Ectodermal cell (in vitro differentiated cells): ENCODE results near the gene SGIP1.

Source experiments
- H3K27ac ChIP-seq: 2 replicates; pipeline ENCODE4 v1.7.0; 2013; ENCODE audit warnings: mild to moderate bottlenecking, low read depth, low read length; ENCODE audit not compliant: insufficient read depth, poor library complexity, severe bottlenecking
- H3K27me3 ChIP-seq: 2 replicates; pipeline ENCODE4 v1.7.0; 2013; ENCODE audit warnings: mild to moderate bottlenecking, low read length; ENCODE audit not compliant: insufficient read depth, control insufficient read depth, poor library complexity, severe bottlenecking
- H3K36me3 ChIP-seq: one replicate; pipeline ENCODE4 v1.7.0; 2013; ENCODE audit warnings: low read length; ENCODE audit not compliant: control insufficient read depth, insufficient read depth
- H3K4me1 ChIP-seq: one replicate; pipeline ENCODE4 v1.7.0; 2013; ENCODE audit warnings: low read length; ENCODE audit not compliant: control insufficient read depth, insufficient read depth
- H3K4me3 ChIP-seq: 2 replicates; pipeline ENCODE4 v1.7.0; 2013; ENCODE audit warnings: low read depth, low read length, control low read depth; ENCODE audit not compliant: insufficient read depth
- H3K9me3 ChIP-seq: 2 replicates; pipeline ENCODE4 v1.7.0; 2013; ENCODE audit warnings: mild to moderate bottlenecking, low read length, moderate library complexity; ENCODE audit not compliant: control insufficient read depth
- WGBS, 2 experiments: methylation state at CpG; one replicate each; pipeline ENCODE4 v1.1.7; 2013; ENCODE audit warnings: missing lambda C conversion rate in 2 of 2; 5-methylcytosine and 5-hydroxymethylcytosine counted together

SGIP1 gene

GRCh38 chr1:66596191-66596590 lies 62.2 kb downstream of the SGIP1 start:
- Histone ChIP-seq H3K36me3 (no peaks in the 10 kb centered on the region), H3K4me3 (no peak overlapping the region), H3K27me3 (no peaks in the 10 kb centered on the region), H3K4me1 (no peaks in the 10 kb centered on the region), H3K27ac (no peak overlapping the region), H3K9me3 (no peaks in the 10 kb centered on the region)
- 97% methylated on average over 2 of the region's 2 CpGs for WGBS, 2 experiments

- 87 to 98% methylated on average over 3 to 4 of the region's 4 CpGs for WGBS, 2 experiments
- H3K9me3 ChIP-seq: no peaks in the 10 kb centered on the region
- no peak overlapping the region for H3K27ac ChIP-seq
- H3K36me3 ChIP-seq: no peaks in the 10 kb centered on the region
- H3K4me3 ChIP-seq: no peak overlapping the region
- H3K4me1 ChIP-seq: no peaks in the 10 kb centered on the region
- H3K27me3 ChIP-seq: no peaks in the 10 kb centered on the region
Observed at GRCh38 chr1:66597500-66597899, 63.5 kb downstream of the SGIP1 start.

- no peaks in the 10 kb centered on the region for H3K36me3 ChIP-seq
- no peaks in the 10 kb centered on the region for H3K27me3 ChIP-seq
- no peak overlapping the region for H3K27ac ChIP-seq
- no peak overlapping the region for H3K4me3 ChIP-seq
- WGBS, 2 experiments: 87 to 90% methylated on average over 6 of the region's 6 CpGs
- H3K9me3 ChIP-seq: no peaks in the 10 kb centered on the region
- H3K4me1 ChIP-seq: no peaks in the 10 kb centered on the region
Observed at GRCh38 chr1:66598670-66599069, 64.7 kb downstream of the SGIP1 start.

- Histone ChIP-seq H3K9me3 (no peaks in the 10 kb centered on the region), H3K36me3 (no peaks in the 10 kb centered on the region), H3K27me3 (no peaks in the 10 kb centered on the region), H3K27ac (no peak overlapping the region), H3K4me3 (no peak overlapping the region), H3K4me1 (no peaks in the 10 kb centered on the region)
- 96 to 100% methylated on average over 1 to 3 of the region's 3 CpGs for WGBS, 2 experiments
Observed at GRCh38 chr1:66599346-66599745, 65.4 kb downstream of the SGIP1 start.

- H3K27ac ChIP-seq: no peak overlapping the region
- no peaks in the 10 kb centered on the region for H3K9me3 ChIP-seq
- no peaks in the 10 kb centered on the region for H3K4me1 ChIP-seq
- no peak overlapping the region for H3K4me3 ChIP-seq
- no peaks in the 10 kb centered on the region for H3K36me3 ChIP-seq
- H3K27me3 ChIP-seq: no peaks in the 10 kb centered on the region
- 90 to 95% methylated on average over 13 to 14 of the region's 14 CpGs for WGBS, 2 experiments
Observed at GRCh38 chr1:66599899-66600737, 66.2 kb downstream of the SGIP1 start.

- no peak overlapping the region for H3K4me3 ChIP-seq
- H3K27me3 ChIP-seq: no peaks in the 10 kb centered on the region
- no peaks in the 10 kb centered on the region for H3K36me3 ChIP-seq
- WGBS, 2 experiments: 91 to 94% methylated on average over 10 of the region's 10 CpGs
- no peaks in the 10 kb centered on the region for H3K4me1 ChIP-seq
- no peaks in the 10 kb centered on the region for H3K9me3 ChIP-seq
- H3K27ac ChIP-seq: no peak overlapping the region
Observed at GRCh38 chr1:66605419-66605997, 71.6 kb downstream of the SGIP1 start.

GRCh38 chr1:66606362-66607065 lies 72.6 kb downstream of the SGIP1 start:
- H3K27ac ChIP-seq: no peak overlapping the region

GRCh38 chr1:66607458-66607857 lies 73.5 kb downstream of the SGIP1 start:
- H3K36me3 ChIP-seq: no peaks in the 10 kb centered on the region
- H3K27ac ChIP-seq: no peak overlapping the region
- 90 to 91% methylated on average over 2 of the region's 2 CpGs for WGBS, 2 experiments
- no peak overlapping the region for H3K4me3 ChIP-seq
- H3K9me3 ChIP-seq: no peaks in the 10 kb centered on the region
- H3K4me1 ChIP-seq: no peaks in the 10 kb centered on the region
- no peaks in the 10 kb centered on the region for H3K27me3 ChIP-seq

More at GRCh38 chr1:66606362-66607065, 72.6 kb downstream of the SGIP1 start:
- Histone ChIP-seq H3K4me1 (no peaks in the 10 kb centered on the region), H3K9me3 (no peaks in the 10 kb centered on the region), H3K36me3 (no peaks in the 10 kb centered on the region), H3K4me3 (no peak overlapping the region), H3K27me3 (no peaks in the 10 kb centered on the region)
- WGBS, 2 experiments: 95% methylated on average over 3 of the region's 3 CpGs

GRCh38 chr1:66613187-66613586 lies 79.2 kb downstream of the SGIP1 start:
- no peaks in the 10 kb centered on the region for H3K4me1 ChIP-seq
- H3K36me3 ChIP-seq: no peaks in the 10 kb centered on the region
- H3K4me3 ChIP-seq: no peak overlapping the region
- H3K27me3 ChIP-seq: no peaks in the 10 kb centered on the region
- WGBS, 2 experiments: 91 to 98% methylated on average over 3 to 4 of the region's 4 CpGs
- H3K9me3 ChIP-seq: no peaks in the 10 kb centered on the region
- H3K27ac ChIP-seq: no peak overlapping the region
